MM.1S (cell line): ENCODE measurements around the gene KCNH2.

Source experiments
- CTCF ChIP-seq: fragments of 300-600 bp; sonication (generic); IDR thresholded peaks from 2 replicates; pipeline ENCODE4 v1.5.1; 2016; ENCODE audit warnings: antibody characterized with exemption, low read length, mixed read lengths
- EZH2phosphoT487 ChIP-seq: fragments of 300-600 bp; sonication (generic); IDR thresholded peaks from 2 replicates; pipeline ENCODE4 v1.6.1; 2018; ENCODE audit warnings: antibody characterized with exemption, low read length

- no peak for TF ChIP-seq CTCF
- TF ChIP-seq EZH2phosphoT487, result no peak
These were observed 23.7 kb downstream of the KCNH2 start for GRCh38 chr7:150954201-150954985.
